ENCODE measurements around the gene AADAC. TPM values are rescaled to one million over a fixed set of nuclear protein-coding genes. Genes with fewer than 3 reads are reported as not detected.
A peak's percentile ranks its signal among the peaks of the same experiment; 100 is the strongest.
"Not testable (repeated sequence)": the region's sequence is repeated elsewhere in the genome, so short reads cannot be mapped to it uniquely, and the experiment has no call there.

AADAC gene
- polyA plus RNA-seq (ENCODE audit: insufficient read depth in 1 of 5, insufficient read length in 5 of 5, low replicate concordance in 1 of 5) = 1 to 10 TPM in 3 of 5 donors, under 1 TPM in 2; 0.73 to 2.1 (median 1.1) TPM
- long read RNA-seq, donor 1, partial matches to known transcripts = 0 of 1 reads
- long read RNA-seq, donor 1, other reads (novel, unspliced or antisense) = 0 of 1 reads
- long read RNA-seq, donor 2 = 0 reads
- long read RNA-seq, donor 3, partial matches to known transcripts = 0 of 1 reads
- long read RNA-seq, donor 3, other reads (novel, unspliced or antisense) = 0 of 1 reads
- long read RNA-seq, donor 4 = 0 reads
- long read RNA-seq, donor 5 = 0 reads
- long read RNA-seq, donor 6, partial matches to known transcripts = 0 of 2 reads
- long read RNA-seq, donor 6, other reads (novel, unspliced or antisense) = 0 of 2 reads
- long read RNA-seq, donor 7, partial matches to known transcripts = 0 of 2 reads
- long read RNA-seq, donor 7, other reads (novel, unspliced or antisense) = 0 of 2 reads
- long read RNA-seq, donor 8 = 0 reads

DNA sequence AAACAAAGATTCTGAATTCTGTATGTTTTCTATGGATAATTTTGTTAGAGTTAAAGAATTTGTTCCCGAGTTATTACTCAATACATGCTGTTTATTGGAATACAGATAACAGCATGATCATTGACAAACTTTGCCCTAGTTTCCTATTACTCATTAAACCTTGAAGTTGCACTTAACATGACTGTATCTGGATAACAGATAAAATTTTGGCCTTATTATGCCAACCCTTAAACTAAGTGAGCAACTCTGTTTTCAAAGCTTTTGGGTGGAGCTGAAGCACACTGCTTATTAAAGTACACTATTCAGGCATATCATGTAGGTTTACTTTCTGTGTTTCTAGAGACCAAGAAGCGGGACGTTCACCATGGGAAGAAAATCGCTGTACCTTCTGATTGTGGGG, at the start of gene AADAC:
TSS of gene AADAC (plus strand) at position 318 of the 400 bp plus-strand sequence. CDS start at position 365, 47 bp downstream.
- DNase-seq = no peak

- not testable (repeated sequence) for DNase-seq
Measured at GRCh38 chr3:151764699-151765098, 49.2 kb upstream of the AADAC start.

- no peak for DNase-seq
Measured at GRCh38 chr3:151765685-151766084, 48.2 kb upstream of the AADAC start.

- DNase-seq = no peak
Measured at GRCh38 chr3:151766454-151766853, 47.5 kb upstream of the AADAC start.

GRCh38 chr3:151768393-151768930, 45.5 kb upstream of the AADAC start:
- no peak for DNase-seq

GRCh38 chr3:151769175-151769574, 44.7 kb upstream of the AADAC start:
- no peak for DNase-seq

GRCh38 chr3:151770956-151771355, 43.0 kb upstream of the AADAC start:
- peak; percentile 34 to 45 for DNase-seq

GRCh38 chr3:151772825-151773480, 41.0 kb upstream of the AADAC start:
- no peak for DNase-seq

- DNase-seq = no peak
Measured at GRCh38 chr3:151774235-151774634, 39.7 kb upstream of the AADAC start.

GRCh38 chr3:151774910-151775309, 39.0 kb upstream of the AADAC start:
- DNase-seq = no peak

DNA sequence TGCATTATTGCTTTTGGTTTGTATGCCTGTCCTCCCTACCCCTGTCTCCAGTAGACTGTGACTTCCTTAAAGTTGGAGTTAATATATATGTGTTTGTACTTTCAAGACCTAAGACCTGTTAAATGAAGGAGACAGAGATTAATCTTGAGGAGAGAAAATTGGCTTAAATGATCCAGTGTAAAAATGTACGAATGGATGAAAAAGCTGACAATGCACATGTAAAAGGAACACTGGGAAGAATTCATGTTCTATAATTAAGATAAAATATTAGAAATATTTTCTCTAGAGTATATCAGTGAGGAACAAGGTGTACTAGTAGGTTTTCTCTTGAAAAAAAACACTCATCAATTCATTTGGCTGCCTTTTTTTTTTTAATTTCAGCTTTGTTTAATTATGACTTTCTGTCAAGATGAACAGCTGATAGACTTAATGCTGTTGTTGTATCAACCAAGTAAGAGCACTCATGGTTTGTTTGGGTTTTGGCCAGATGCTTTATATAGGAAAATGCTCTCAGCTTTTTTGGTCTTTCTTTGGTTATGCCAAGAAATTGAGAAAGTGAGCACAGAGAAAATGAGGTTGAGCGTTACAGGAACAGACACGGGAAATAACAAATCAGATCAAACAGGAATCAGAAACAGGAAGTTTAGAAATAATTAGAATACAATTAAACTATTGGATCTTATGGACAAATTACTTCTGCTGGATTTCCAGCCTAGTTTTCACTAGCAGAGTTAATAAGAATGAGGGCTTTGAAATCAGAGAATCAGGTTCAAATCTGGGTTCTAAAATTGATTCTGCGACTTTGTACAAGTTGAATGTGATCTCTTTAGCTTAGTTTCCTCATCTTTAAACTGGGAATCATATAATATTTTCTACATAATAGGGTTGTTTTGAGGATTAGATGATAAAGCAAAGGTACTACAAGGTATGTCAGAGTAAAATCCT, 38.3 kb upstream of the AADAC start:
- DNase-seq = no peak

DNA sequence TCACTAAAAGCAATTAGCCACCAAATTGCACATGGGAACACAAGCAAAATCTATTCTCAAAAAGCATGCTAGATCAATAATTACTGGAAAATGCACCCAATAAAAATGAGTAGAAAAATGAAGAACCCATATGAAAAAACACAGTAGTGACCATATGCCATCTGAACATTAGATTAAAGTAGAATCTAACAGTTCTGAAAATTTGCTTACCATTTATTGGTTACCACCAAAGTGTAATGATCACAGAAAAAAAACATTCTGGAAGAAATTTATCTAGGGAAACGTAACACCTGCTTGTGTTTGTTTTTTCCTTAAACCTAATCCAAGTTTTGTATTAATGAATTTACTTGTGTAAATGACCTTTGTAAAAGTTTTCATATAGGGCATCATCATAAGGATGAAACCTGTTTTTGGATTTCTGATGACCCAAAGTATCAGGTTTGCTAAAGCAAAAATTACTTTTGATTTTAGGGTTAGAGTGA, 37.6 kb upstream of the AADAC start:
- no peak for DNase-seq

DNA sequence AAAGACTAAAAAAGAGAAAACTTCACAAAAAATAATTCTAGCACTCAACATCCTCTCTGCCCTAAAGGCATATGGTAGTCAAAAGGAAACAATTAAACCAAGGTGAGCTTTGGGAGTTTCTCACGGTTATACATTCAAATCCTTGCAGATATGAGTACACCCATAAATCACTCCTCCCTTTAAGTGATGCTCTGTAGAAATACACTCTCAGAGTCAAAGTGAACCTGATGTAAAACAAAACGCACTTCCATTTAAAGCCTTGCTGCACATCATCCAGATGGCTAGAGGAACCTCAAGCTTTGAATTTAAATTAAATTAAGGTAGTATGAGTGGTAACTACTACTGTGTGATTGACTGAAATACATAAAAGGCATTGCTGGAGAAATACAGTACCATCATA, 36.0 kb upstream of the AADAC start:
- DNase-seq = no peak

DNA sequence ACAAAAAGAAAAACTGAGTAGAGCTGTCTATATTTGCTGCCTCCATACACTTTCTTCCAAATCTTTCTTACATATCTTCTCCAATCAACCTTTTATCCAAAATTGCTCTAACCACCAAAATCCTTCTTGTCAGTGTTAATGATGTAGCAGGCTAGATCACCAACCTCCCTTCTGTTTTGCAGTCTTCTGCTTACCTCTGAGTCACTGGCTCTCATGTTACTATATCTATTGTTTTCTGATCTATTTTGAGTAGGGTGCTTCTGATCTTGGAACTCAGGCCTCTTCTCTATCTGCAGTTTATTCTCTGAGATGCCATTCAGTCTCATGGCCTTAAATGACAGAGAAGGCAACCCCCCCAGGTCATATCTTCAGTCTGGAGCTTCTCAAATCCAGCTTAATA, 26.3 kb upstream of the AADAC start:
- DNase-seq = no peak

GRCh38 chr3:151788401-151788800, 25.5 kb upstream of the AADAC start:
- DNase-seq = no peak

- no peak for DNase-seq
Measured at GRCh38 chr3:151789853-151790463, 24.0 kb upstream of the AADAC start.

DNA sequence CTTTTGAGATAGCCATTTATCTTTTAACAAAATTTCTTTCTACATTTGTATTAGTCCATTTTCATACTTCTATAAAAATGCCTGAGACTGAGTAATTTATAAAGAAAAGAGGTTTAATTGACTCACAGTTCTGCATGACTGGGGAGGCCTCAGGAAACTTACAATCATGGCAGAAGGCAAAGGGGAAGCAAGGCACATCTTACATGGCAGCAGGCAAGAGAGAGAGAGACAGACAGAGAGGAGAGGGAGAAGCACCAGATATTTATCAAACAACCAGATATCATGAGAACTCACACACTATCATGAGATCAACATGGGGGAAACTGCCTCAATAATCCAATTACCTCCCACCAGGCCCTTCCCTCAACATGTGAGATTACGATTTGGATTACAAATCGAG, 23.2 kb upstream of the AADAC start:
- DNase-seq = not testable (repeated sequence)

- DNase-seq = no peak
Measured at GRCh38 chr3:151792411-151792810, 21.5 kb upstream of the AADAC start.

GRCh38 chr3:151793636-151794035, 20.3 kb upstream of the AADAC start:
- no peak for DNase-seq

GRCh38 chr3:151794080-151794479, 19.8 kb upstream of the AADAC start:
- DNase-seq = no peak

- DNase-seq = no peak
Measured at GRCh38 chr3:151795276-151795675, 18.6 kb upstream of the AADAC start.

Data from right lung (tissue), 10 donors.